H9 (cell line): ENCODE data around the gene UPF2. TPM values are rescaled to one million over a fixed set of nuclear protein-coding genes. Genes with fewer than 3 reads are reported as not detected.

Experiments
- DNase-seq: peaks from one replicate; pipeline ENCODE4 v3.0.0-alpha.2; 2017
- H2AFZ ChIP-seq: one replicate; pipeline ENCODE4 v1.6.1; 2013; ENCODE audit warnings: mild to moderate bottlenecking, low read length, control low read depth, moderate library complexity
- H2AK5ac ChIP-seq: 2 replicates; pipeline ENCODE4 v1.6.1; 2013; ENCODE audit warnings: low read length, control low read depth, mixed read lengths; ENCODE audit not compliant: insufficient read length
- H2BK120ac ChIP-seq: one replicate; pipeline ENCODE4 v1.6.1; 2013; ENCODE audit warnings: low read depth, mild to moderate bottlenecking, low read length, control low read depth, inconsistent platforms; ENCODE audit not compliant: poor library complexity, severe bottlenecking
- H2BK12ac ChIP-seq: 2 replicates; pipeline ENCODE4 v1.6.1; 2013; ENCODE audit warnings: low read length, control low read depth, mixed read lengths, low read depth; ENCODE audit not compliant: insufficient read length
- H2BK15ac ChIP-seq: 2 replicates; pipeline ENCODE4 v1.6.1; 2013; ENCODE audit warnings: low read depth, low read length, control low read depth
- H2BK20ac ChIP-seq: one replicate; pipeline ENCODE4 v1.6.1; 2013; ENCODE audit warnings: low read depth, mild to moderate bottlenecking, low read length, control low read depth, inconsistent platforms; ENCODE audit not compliant: poor library complexity, severe bottlenecking
- H2BK5ac ChIP-seq: 2 replicates; pipeline ENCODE4 v1.6.1; 2013; ENCODE audit warnings: low read length, control low read depth, mixed read lengths; ENCODE audit not compliant: insufficient read length
- H3K14ac ChIP-seq: 2 replicates; pipeline ENCODE4 v1.6.1; 2013; ENCODE audit warnings: low read length, control low read depth; ENCODE audit not compliant: insufficient read depth
- H3K18ac ChIP-seq: 2 replicates; pipeline ENCODE4 v1.6.1; 2013; ENCODE audit warnings: low read depth, mild to moderate bottlenecking, mixed read lengths, low read length, control low read depth; ENCODE audit not compliant: insufficient read length
- H3K23ac ChIP-seq: 2 replicates; pipeline ENCODE4 v1.6.1; 2013; ENCODE audit warnings: low read length, control low read depth, mixed read lengths, low read depth; ENCODE audit not compliant: insufficient read length
- H3K23me2 ChIP-seq: 2 replicates; pipeline ENCODE4 v1.6.1; 2013; ENCODE audit warnings: low read depth, mild to moderate bottlenecking, mixed read lengths, low read length, control low read depth; ENCODE audit not compliant: insufficient read length, poor library complexity, severe bottlenecking
- H3K27ac ChIP-seq: 2 replicates; pipeline ENCODE4 v1.5.1; 2013; ENCODE audit warnings: low read length, control low read depth, mixed read lengths, low read depth; ENCODE audit not compliant: insufficient read length
- H3K27me3 ChIP-seq: 2 replicates; pipeline ENCODE4 v1.6.1; 2013; ENCODE audit warnings: low read length, control low read depth, inconsistent platforms; ENCODE audit not compliant: insufficient read depth
- H3K4ac ChIP-seq: 2 replicates; pipeline ENCODE4 v1.6.1; 2013; ENCODE audit warnings: low read depth, mild to moderate bottlenecking, control low read depth, inconsistent platforms, low read length, moderate library complexity
- H3K4me1 ChIP-seq: 2 replicates; pipeline ENCODE4 v1.6.1; 2013; ENCODE audit warnings: low read length, control low read depth, inconsistent platforms; ENCODE audit not compliant: insufficient read depth
- H3K4me2 ChIP-seq: 2 replicates; pipeline ENCODE4 v1.6.1; 2013; ENCODE audit warnings: low read length, control low read depth, mixed read lengths; ENCODE audit not compliant: insufficient read length, insufficient read depth
- H3K56ac ChIP-seq: 2 replicates; pipeline ENCODE4 v1.6.1; 2013; ENCODE audit warnings: low read depth, mild to moderate bottlenecking, mixed read lengths, low read length, control low read depth; ENCODE audit not compliant: insufficient read length
- H3K79me1 ChIP-seq: 2 replicates; pipeline ENCODE4 v1.6.1; 2013; ENCODE audit warnings: low read depth, mild to moderate bottlenecking, moderate library complexity, low read length, control low read depth, inconsistent platforms; ENCODE audit not compliant: insufficient read depth, poor library complexity, severe bottlenecking
- H3K79me2 ChIP-seq: 2 replicates; pipeline ENCODE4 v1.6.1; 2013; ENCODE audit warnings: low read length, control low read depth, inconsistent platforms; ENCODE audit not compliant: insufficient read depth
- H3K9ac ChIP-seq: 2 replicates; pipeline ENCODE4 v1.6.1; 2013; ENCODE audit warnings: low read length, control low read depth, mixed read lengths; ENCODE audit not compliant: insufficient read length; ENCODE audit errors: extremely low read depth
- H3K9me3 ChIP-seq: one replicate; pipeline ENCODE4 v1.6.1; 2013; ENCODE audit warnings: low read depth, low read length, inconsistent platforms; ENCODE audit not compliant: control insufficient read depth
- H3T11ph ChIP-seq: one replicate; pipeline ENCODE4 v1.6.1; 2013; ENCODE audit warnings: mild to moderate bottlenecking, low read length, control low read depth, inconsistent platforms
- H4K20me1 ChIP-seq: one replicate; pipeline ENCODE4 v1.6.1; 2013; ENCODE audit not compliant: control insufficient read depth, insufficient read length, insufficient read depth
- H4K5ac ChIP-seq: 2 replicates; pipeline ENCODE4 v1.6.1; 2013; ENCODE audit warnings: low read depth, mild to moderate bottlenecking, mixed read lengths, low read length, control low read depth; ENCODE audit not compliant: insufficient read length
- H4K8ac ChIP-seq: replicated peaks from 2 replicates; pipeline ENCODE4 v1.6.1; 2013; ENCODE audit warnings: low read length, control low read depth, mixed read lengths, low read depth; ENCODE audit not compliant: insufficient read length
- H4K91ac ChIP-seq: 2 replicates; pipeline ENCODE4 v1.6.1; 2013; ENCODE audit warnings: low read depth, mild to moderate bottlenecking, moderate library complexity, mixed read lengths, low read length, control low read depth; ENCODE audit not compliant: insufficient read length
- H3K27ac Mint-ChIP-seq, 3 experiments: 2 replicates in 2 of 3; 3 replicates in 1 of 3; pipeline ENCODE4 v1.8.0; 2020 to 2021; ENCODE audit warnings: mixed read lengths in 3 of 3, mild to moderate bottlenecking in 1 of 3, moderate library complexity in 1 of 3
- H3K27me3 Mint-ChIP-seq: 2 replicates; pipeline ENCODE4 v1.8.0; 2021; ENCODE audit warnings: low read depth, mild to moderate bottlenecking, moderate library complexity, mixed read lengths
- H3K36me3 Mint-ChIP-seq, 3 experiments: 2 replicates in 2 of 3; 3 replicates in 1 of 3; pipeline ENCODE4 v1.8.0; 2020 to 2021; ENCODE audit warnings: low read depth in 3 of 3, mixed read lengths in 3 of 3; ENCODE audit not compliant: insufficient read depth in 1 of 3
- H3K4me1 Mint-ChIP-seq, 2 experiments: 2 replicates each; pipeline ENCODE4 v1.8.0; 2020; ENCODE audit warnings: mixed read lengths in 2 of 2
- H3K4me3 Mint-ChIP-seq, 2 experiments: 2 replicates in 1 of 2; 3 replicates in 1 of 2; pipeline ENCODE4 v1.8.0; 2020 to 2021; ENCODE audit warnings: mild to moderate bottlenecking in 2 of 2, mixed read lengths in 2 of 2, moderate library complexity in 1 of 2
- H3K9me3 Mint-ChIP-seq, 2 experiments: 2 replicates in 1 of 2; 3 replicates in 1 of 2; pipeline ENCODE4 v1.8.0; 2020; ENCODE audit warnings: mild to moderate bottlenecking in 2 of 2, mixed read lengths in 2 of 2, moderate library complexity in 1 of 2
- CTCF ChIP-seq: fragments of 200-600 bp; sonication (generic); conservative IDR thresholded peaks from 3 replicates; pipeline ENCODE4 v1.8.0; 2021; ENCODE audit warnings: antibody characterized with exemption, mild to moderate bottlenecking
- WGBS: extraction: QIAGEN DNeasy Blood & Tissue Kit; methylation state at CpG from one replicate; pipeline ENCODE4 v1.1.7; 2013; ENCODE audit warnings: missing lambda C conversion rate, low lambda C conversion rate, mixed read lengths; ENCODE audit not compliant: insufficient read length; ENCODE audit errors: extremely low coverage; 5-methylcytosine and 5-hydroxymethylcytosine counted together
- total RNA-seq: library from RNA; stranded (reverse); gene quantifications from 2 replicates; pipeline ENCODE4 v1.2.1, GENCODE V29; 2021

Gene UPF2
- total RNA-seq, 1 experiment from 2014 or later, result 34.1 TPM

GRCh38 chr10:12048547-12048946, 5.9 kb upstream of the UPF2 start:
- peaks cover 6% of the 10 kb centered on the region for H3K27me3 Mint-ChIP-seq
- no peak overlapping the region for H2AFZ ChIP-seq
- H4K5ac ChIP-seq, result no peak overlapping the region
- no peaks in the 10 kb centered on the region for H3K23me2 ChIP-seq
- no peaks in the 10 kb centered on the region for H3K9me3 Mint-ChIP-seq
- no peak overlapping the region for H3K4me2 ChIP-seq
- H2BK120ac ChIP-seq, result no peak overlapping the region
- DNase-seq, result no peak
- H2BK12ac ChIP-seq, result no peak overlapping the region
- H3K9ac ChIP-seq, result no peak overlapping the region
- H3K36me3 Mint-ChIP-seq, result no peaks in the 10 kb centered on the region
- TF ChIP-seq CTCF, result no peak
- H4K91ac ChIP-seq, result no peak overlapping the region
- H3K27me3 ChIP-seq, result no peaks in the 10 kb centered on the region
- H2BK5ac ChIP-seq, result no peak overlapping the region
- no peak overlapping the region for H3K56ac ChIP-seq
- H3K27ac ChIP-seq, result no peak overlapping the region
- no peaks in the 10 kb centered on the region for H3K9me3 ChIP-seq
- H3K4me1 Mint-ChIP-seq, result peaks cover 3 to 9% of the 10 kb centered on the region in 2 experiments; a peak in 1 of 4 replicates
- no peak overlapping the region for H3K4ac ChIP-seq
- no peak overlapping the region for H3K14ac ChIP-seq
- H3K23ac ChIP-seq, result no peak overlapping the region
- no peaks in the 10 kb centered on the region for H3K4me1 ChIP-seq
- H3T11ph ChIP-seq, result no peak overlapping the region
- no peak overlapping the region for H3K4me3 Mint-ChIP-seq
- no peak overlapping the region for H2BK20ac ChIP-seq
- no peak overlapping the region for H3K18ac ChIP-seq
- H3K27ac Mint-ChIP-seq, result no peak overlapping the region
- H4K20me1 ChIP-seq, result no peaks in the 10 kb centered on the region
- no peak overlapping the region for H4K8ac ChIP-seq
- no peak overlapping the region for H2BK15ac ChIP-seq
- no peaks in the 10 kb centered on the region for H3K79me2 ChIP-seq
- H2AK5ac ChIP-seq, result no peak overlapping the region
- no peaks in the 10 kb centered on the region for H3K79me1 ChIP-seq
- no CpG with 5 or more reads among the region's 8 CpGs for WGBS
